Measurements from ENCODE around the gene SIM1. TPM values are rescaled to one million over a fixed set of nuclear protein-coding genes. Genes with fewer than 3 reads are reported as not detected.

SIM1 gene
- total RNA-seq, 1 experiment from 2014 or later: not detected

GRCh38 chr6:100347901-100348550, 116.7 kb downstream of the SIM1 start:
- Histone ChIP-seq H3F3A (ENCODE audit: low read length, unreplicated experiment) (no peaks in the 10 kb centered on the region), H3K27me3 (ENCODE audit: low read length) (no peaks in the 10 kb centered on the region), H3K9me3 (ENCODE audit: low read length) (no peaks in the 10 kb centered on the region), H3K4me1 (ENCODE audit: insufficient read depth, low read length) (peaks cover 34% of the 10 kb centered on the region), H3K9me2 (replicated peaks; ENCODE audit: low read length) (no peaks in the 10 kb centered on the region), H3K79me2 (ENCODE audit: low read length) (no peaks in the 10 kb centered on the region), H3K9ac (ENCODE audit: low read length) (no peak overlapping the region), H2AFZ (ENCODE audit: low read length) (no peak overlapping the region), H3K4me2 (ENCODE audit: low read length) (peak overlapping the region; percentile 38; the same call in 1 of the 2 replicates), H4K20me1 (ENCODE audit: low read length) (no peaks in the 10 kb centered on the region), H3K27ac (ENCODE audit: low read length) (no peak overlapping the region), H3K4me3 (ENCODE audit: low read length) (no peak overlapping the region), H3K36me3 (ENCODE audit: low read depth, low read length) (no peaks in the 10 kb centered on the region)
- no peak for TF ChIP-seq CTCF (conservative IDR thresholded peaks at IDR 0.05; ENCODE audit: low read depth, low read length)
- no peak for TF ChIP-seq EZH2phosphoT487 (IDR thresholded peaks at IDR 0.05; ENCODE audit: borderline replicate concordance, low read length)
- no peak for TF ChIP-seq EZH2 (IDR thresholded peaks at IDR 0.05; ENCODE audit: low read length, unreplicated experiment)
- CTCF ChIA-PET: no interaction called here
- POLR2A ChIA-PET (ENCODE audit: unreplicated experiment): no interaction called here
- intact Hi-C loops (cut with micrococcal nuclease): no loop called here
- no TSS peak for BruUV-seq (replicated peaks)
- ATAC-seq: no peak; the same call in 1 of the 2 replicates
- DNase-seq: peak; percentile 46

GRCh38 chr6:100346828-100347227, 117.9 kb downstream of the SIM1 start:
- Histone ChIP-seq H3F3A (ENCODE audit: low read length, unreplicated experiment) (no peaks in the 10 kb centered on the region), H3K4me3 (ENCODE audit: low read length) (peak overlapping the region; percentile 24; the same call in 1 of the 2 replicates), H3K9me3 (ENCODE audit: low read length) (no peaks in the 10 kb centered on the region), H3K4me1 (ENCODE audit: insufficient read depth, low read length) (peaks cover 34% of the 10 kb centered on the region), H4K20me1 (ENCODE audit: low read length) (no peaks in the 10 kb centered on the region), H2AFZ (ENCODE audit: low read length) (peak overlapping the region; percentile 65; the same call in 1 of the 2 replicates), H3K4me2 (ENCODE audit: low read length) (peak overlapping the region; percentile 52), H3K27ac (ENCODE audit: low read length) (peak overlapping the region; percentile 50), H3K36me3 (ENCODE audit: low read depth, low read length) (no peaks in the 10 kb centered on the region), H3K9me2 (replicated peaks; ENCODE audit: low read length) (no peaks in the 10 kb centered on the region), H3K79me2 (ENCODE audit: low read length) (no peaks in the 10 kb centered on the region), H3K27me3 (ENCODE audit: low read length) (no peaks in the 10 kb centered on the region), H3K9ac (ENCODE audit: low read length) (no peak overlapping the region)
- BruUV-seq (replicated peaks): no TSS peak
- CTCF ChIA-PET: interaction anchor here (0.6 kb wide), 1 partner anchor 92 kb away, joined by 5 read pairs; no protein-coding TSS in a partner anchor
- intact Hi-C loops (cut with micrococcal nuclease): no loop called here
- ATAC-seq (peak; percentile 69), DNase-seq (peak; percentile 58)
- POLR2A ChIA-PET (ENCODE audit: unreplicated experiment): interaction anchor here (0.6 kb wide), 2 partner anchors 118 to 1046 kb away, joined by 3 read pairs; no protein-coding TSS in a partner anchor
- TF ChIP-seq CTCF (conservative IDR thresholded peaks at IDR 0.05; ENCODE audit: low read depth, low read length): no peak
- no peak for TF ChIP-seq EZH2 (IDR thresholded peaks at IDR 0.05; ENCODE audit: low read length, unreplicated experiment)
- no peak for TF ChIP-seq EZH2phosphoT487 (IDR thresholded peaks at IDR 0.05; ENCODE audit: borderline replicate concordance, low read length)

GRCh38 chr6:100346203-100346602, 118.5 kb downstream of the SIM1 start:
- peak overlapping the region; percentile 50 for H3K27ac ChIP-seq (ENCODE audit: low read length)
- no peaks in the 10 kb centered on the region for H3K9me3 ChIP-seq (ENCODE audit: low read length)
- DNase-seq (peak; percentile 39), ATAC-seq (peak; percentile 47)
- peak overlapping the region; percentile 52 for H3K4me2 ChIP-seq (ENCODE audit: low read length)
- H3K9me2 ChIP-seq (replicated peaks; ENCODE audit: low read length): no peaks in the 10 kb centered on the region
- no peaks in the 10 kb centered on the region for H4K20me1 ChIP-seq (ENCODE audit: low read length)
- H3K4me3 ChIP-seq (ENCODE audit: low read length): peak overlapping the region; percentile 24; the same call in 1 of the 2 replicates
- no peaks in the 10 kb centered on the region for H3F3A ChIP-seq (ENCODE audit: low read length, unreplicated experiment)
- peak overlapping the region; percentile 65; the same call in 1 of the 2 replicates for H2AFZ ChIP-seq (ENCODE audit: low read length)
- no peaks in the 10 kb centered on the region for H3K36me3 ChIP-seq (ENCODE audit: low read depth, low read length)
- ChIA-PET POLR2A (ENCODE audit: unreplicated experiment) (interaction anchor here (0.6 kb wide), 2 partner anchors 117 to 1046 kb away, joined by 3 read pairs; no protein-coding TSS in a partner anchor), CTCF (interaction anchor here (0.5 to 0.6 kb wide), 2 partner anchors 93 to 555 kb away, joined by 3 to 5 read pairs; no protein-coding TSS in a partner anchor)
- intact Hi-C loops (cut with micrococcal nuclease): no loop called here
- no TSS peak for BruUV-seq (replicated peaks)
- H3K9ac ChIP-seq (ENCODE audit: low read length): no peak overlapping the region
- TF ChIP-seq CTCF (conservative IDR thresholded peaks at IDR 0.05; ENCODE audit: low read depth, low read length) (no peak), EZH2phosphoT487 (IDR thresholded peaks at IDR 0.05; ENCODE audit: borderline replicate concordance, low read length) (no peak), EZH2 (IDR thresholded peaks at IDR 0.05; ENCODE audit: low read length, unreplicated experiment) (no peak)
- H3K4me1 ChIP-seq (ENCODE audit: insufficient read depth, low read length): peaks cover 34% of the 10 kb centered on the region
- H3K27me3 ChIP-seq (ENCODE audit: low read length): no peaks in the 10 kb centered on the region
- H3K79me2 ChIP-seq (ENCODE audit: low read length): no peaks in the 10 kb centered on the region

Data from PC-3 (cell line).